ENCODE measurements around the gene PPP3CA. TPM values are rescaled to one million over a fixed set of nuclear protein-coding genes. Genes with fewer than 3 reads are reported as not detected.
A peak's percentile ranks its signal among the peaks of the same experiment; 100 is the strongest.

The PPP3CA gene
- polyA plus RNA-seq, 1 donor (not counting 4 experiments of a cell fraction or from before 2014, with no cell fraction given): 43.3 TPM

GRCh38 chr4:101265816-101266172 is 81.5 kb downstream of the PPP3CA start:
- Histone ChIP-seq H3K79me2 (ENCODE audit: control insufficient read depth, insufficient read depth, low read length) (peaks cover 85% of the 10 kb centered on the region), H3K9me3 (ENCODE audit: control insufficient read depth, low read depth, low read length) (no peaks in the 10 kb centered on the region), H3K9me1 (ENCODE audit: control insufficient read depth, extremely low read depth, insufficient read depth, low read length) (peaks cover 5% of the 10 kb centered on the region), H3K27me3 (ENCODE audit: control insufficient read depth, extremely low read depth, insufficient read depth, low read length) (no peaks in the 10 kb centered on the region), H3K4me2 (ENCODE audit: control insufficient read depth, extremely low read depth, insufficient read depth, low read depth, low read length) (peak overlapping the region; percentile 88), H2AFZ (ENCODE audit: control insufficient read depth, low read length) (no peak overlapping the region), H3K36me3 (ENCODE audit: control insufficient read depth in 2 of 2, extremely low read depth in 1 of 2, insufficient read depth in 2 of 2, low read length in 2 of 2) (no peaks in the 10 kb centered on the region), H3K4me3 (ENCODE audit: control insufficient read depth in 2 of 3, extremely low read depth in 1 of 3, insufficient read depth in 2 of 3, low read depth in 1 of 3, low read length in 3 of 3) (peak overlapping the region in 2 of 3 experiments; percentile 54 to 58), H3K9ac (ENCODE audit: control insufficient read depth, extremely low read depth, insufficient read depth, low read length) (peak overlapping the region; percentile 72), H3K4me1 (ENCODE audit: control insufficient read depth, extremely low read depth, insufficient read depth, low read length) (peaks cover 21% of the 10 kb centered on the region), H3K27ac (ENCODE audit: control insufficient read depth, insufficient read depth, low read length) (peak overlapping the region; percentile 97), H4K20me1 (ENCODE audit: control insufficient read depth, extremely low read depth, insufficient read depth, low read length) (peaks cover 12% of the 10 kb centered on the region)
- TF ChIP-seq EZH2 (IDR thresholded peaks at IDR 0.05; ENCODE audit: low read length): no peak
- no peak for TF ChIP-seq CTCF (optimal IDR thresholded peaks at IDR 0.05 in 1 of 3, IDR thresholded peaks at IDR 0.05 in 1 of 3, conservative IDR thresholded peaks at IDR 0.05 in 1 of 3; ENCODE audit: extremely low read depth in 1 of 3, insufficient read depth in 2 of 3, low read length in 3 of 3)
- DNase-seq (ENCODE audit: low read depth, low spot score) (no peak), FAIRE-seq (no peak)
- dilution Hi-C loops (cut with MboI; ENCODE audit: extremely low pct_ligation_motif_present, low sequenced_read_pairs): no loop called here

- H3K4me3 ChIP-seq (ENCODE audit: control insufficient read depth in 2 of 3, extremely low read depth in 1 of 3, insufficient read depth in 2 of 3, low read depth in 1 of 3, low read length in 3 of 3): peak overlapping the region in 2 of 3 experiments; percentile 54 to 58
- no peaks in the 10 kb centered on the region for H3K9me3 ChIP-seq (ENCODE audit: control insufficient read depth, low read depth, low read length)
- no peak for TF ChIP-seq CTCF (optimal IDR thresholded peaks at IDR 0.05 in 1 of 3, IDR thresholded peaks at IDR 0.05 in 1 of 3, conservative IDR thresholded peaks at IDR 0.05 in 1 of 3; ENCODE audit: extremely low read depth in 1 of 3, insufficient read depth in 2 of 3, low read length in 3 of 3)
- no peak for TF ChIP-seq EZH2 (IDR thresholded peaks at IDR 0.05; ENCODE audit: low read length)
- no peak overlapping the region for H2AFZ ChIP-seq (ENCODE audit: control insufficient read depth, low read length)
- no peaks in the 10 kb centered on the region for H3K27me3 ChIP-seq (ENCODE audit: control insufficient read depth, extremely low read depth, insufficient read depth, low read length)
- H3K27ac ChIP-seq (ENCODE audit: control insufficient read depth, insufficient read depth, low read length): peak overlapping the region; percentile 97
- H3K4me2 ChIP-seq (ENCODE audit: control insufficient read depth, extremely low read depth, insufficient read depth, low read depth, low read length): peak overlapping the region; percentile 88
- peak overlapping the region; percentile 72 for H3K9ac ChIP-seq (ENCODE audit: control insufficient read depth, extremely low read depth, insufficient read depth, low read length)
- H3K36me3 ChIP-seq (ENCODE audit: control insufficient read depth in 2 of 2, extremely low read depth in 1 of 2, insufficient read depth in 2 of 2, low read length in 2 of 2): no peaks in the 10 kb centered on the region
- H3K79me2 ChIP-seq (ENCODE audit: control insufficient read depth, insufficient read depth, low read length): peaks cover 86% of the 10 kb centered on the region
- peaks cover 24% of the 10 kb centered on the region for H3K4me1 ChIP-seq (ENCODE audit: control insufficient read depth, extremely low read depth, insufficient read depth, low read length)
- peaks cover 5% of the 10 kb centered on the region for H3K9me1 ChIP-seq (ENCODE audit: control insufficient read depth, extremely low read depth, insufficient read depth, low read length)
- dilution Hi-C loops (cut with MboI; ENCODE audit: extremely low pct_ligation_motif_present, low sequenced_read_pairs): no loop called here
- peak; percentile 61 for FAIRE-seq
- peaks cover 9% of the 10 kb centered on the region for H4K20me1 ChIP-seq (ENCODE audit: control insufficient read depth, extremely low read depth, insufficient read depth, low read length)
- no peak for DNase-seq (ENCODE audit: low read depth, low spot score)
These were observed 82.1 kb downstream of the PPP3CA start for GRCh38 chr4:101264993-101265815.
